IPS-NIHi7 (cell line): ENCODE results near the gene GNPNAT1.
"Not testable (repeated sequence)": the region's sequence is repeated elsewhere in the genome, so short reads cannot be mapped to it uniquely, and the experiment has no call there.

Experiments
- DNase-seq: peaks from one replicate; pipeline ENCODE4 v3.0.0; 2012; ENCODE audit warnings: mixed read lengths; ENCODE audit errors: extremely low spot score

Gene GNPNAT1

DNA sequence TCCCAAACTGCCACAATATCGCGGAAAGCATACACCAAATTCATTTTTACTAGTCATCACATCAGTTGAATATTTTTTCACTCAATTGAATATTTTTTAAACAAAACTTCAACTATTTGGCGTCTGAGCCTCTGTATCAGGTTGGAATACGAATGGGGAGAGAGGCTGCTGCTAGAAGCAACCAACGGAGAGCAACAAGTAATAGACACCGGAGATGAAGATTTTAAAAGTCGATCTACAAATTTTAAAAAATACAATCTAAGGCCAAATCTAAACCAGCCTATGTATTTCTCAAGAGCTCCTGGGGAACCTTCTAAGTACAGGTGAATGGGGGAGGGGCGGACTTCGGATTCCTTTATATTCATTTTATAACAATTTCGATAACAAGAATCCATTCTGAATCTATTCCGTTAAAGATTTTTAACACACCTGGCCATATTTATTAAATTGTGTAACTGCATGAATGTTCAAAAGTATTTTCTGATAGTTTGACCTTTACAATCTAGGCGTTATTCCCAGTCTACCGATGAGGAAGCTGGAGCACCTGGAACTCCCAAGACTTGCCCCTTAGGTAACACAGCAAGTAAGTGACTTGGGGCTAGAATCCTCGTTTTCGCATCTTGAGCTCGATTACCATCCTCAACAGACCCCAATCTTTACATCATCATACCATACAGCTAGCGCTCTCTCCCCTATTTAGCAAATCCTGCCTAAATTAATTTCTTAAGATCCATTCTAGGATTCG, 1.2 kb downstream of the GNPNAT1 start:
- DNase-seq, result peak; percentile 35

DNA sequence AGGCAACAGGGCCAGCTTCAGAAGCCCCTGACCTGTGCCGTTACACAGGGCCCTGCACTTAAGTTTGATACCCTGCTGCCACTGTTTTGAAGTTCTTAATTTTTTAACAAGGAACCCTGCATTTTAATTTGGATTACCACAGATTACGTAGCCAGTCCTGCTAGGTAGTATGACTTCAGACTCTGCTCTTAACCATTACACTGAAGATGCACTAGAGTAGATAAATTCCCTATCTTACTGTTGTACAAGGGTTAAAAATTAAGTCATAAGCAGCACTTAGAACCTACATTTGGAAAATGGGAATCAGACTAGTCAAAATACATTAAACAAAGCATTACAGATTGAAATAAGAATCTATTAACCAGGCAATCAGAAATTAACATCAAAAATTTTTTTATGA, 2.3 kb downstream of the GNPNAT1 start:
- DNase-seq, result no peak

DNA sequence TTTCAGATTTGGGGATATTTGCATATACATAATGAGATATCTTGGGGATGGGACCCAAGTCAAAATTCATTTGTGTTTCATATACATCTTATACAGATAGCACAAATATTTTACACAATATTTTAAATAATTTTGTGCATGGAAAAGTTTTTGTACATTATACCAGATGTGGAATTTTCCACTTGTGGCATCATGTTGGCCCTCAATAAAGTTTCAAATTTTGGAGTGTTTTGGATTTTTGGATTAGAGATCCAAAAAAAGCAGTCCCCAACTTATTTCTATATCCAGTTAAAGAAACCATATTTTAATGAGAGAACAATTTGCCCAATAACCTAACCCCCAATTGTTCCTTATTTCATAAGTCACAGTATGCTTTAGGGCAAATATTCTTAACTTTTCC, 4.5 kb downstream of the GNPNAT1 start:
- no peak for DNase-seq

DNA sequence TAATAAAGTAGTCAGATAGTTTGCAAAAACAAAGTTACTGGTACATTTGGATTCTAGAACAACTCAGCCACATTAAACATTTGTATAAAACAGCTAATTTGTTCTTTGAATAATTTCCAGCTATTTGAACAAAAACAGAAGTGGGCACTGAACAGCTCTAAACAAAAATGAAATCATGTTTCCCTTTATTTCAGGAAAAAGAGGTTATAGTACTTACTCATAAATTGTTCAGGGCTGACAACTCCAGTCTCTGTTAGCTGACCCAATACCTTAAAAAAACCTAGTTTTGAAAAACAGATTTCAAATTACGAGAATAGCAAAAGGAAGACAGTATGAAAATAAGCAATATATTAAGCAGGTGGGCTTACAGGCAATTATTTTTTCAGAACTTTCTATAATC, 8.2 kb downstream of the GNPNAT1 start:
- no peak for DNase-seq

DNA sequence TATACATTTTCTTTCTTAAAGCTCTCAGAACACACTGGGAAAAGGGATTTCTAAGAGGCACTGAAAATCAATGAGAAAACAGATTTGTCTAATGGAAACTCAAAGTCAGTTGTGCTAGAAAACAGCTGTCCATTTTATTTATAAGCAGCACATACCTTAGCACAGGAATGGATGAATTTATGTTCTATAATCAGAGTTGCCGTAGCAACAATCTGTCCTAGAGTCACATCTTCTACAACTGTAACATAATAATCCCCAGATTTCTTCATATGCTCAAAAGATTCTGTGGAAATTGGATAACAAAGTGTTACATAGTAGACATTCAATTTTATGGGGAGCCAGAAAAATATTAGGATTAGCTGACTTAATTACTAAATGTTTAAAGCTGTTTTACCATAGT, 9.8 kb downstream of the GNPNAT1 start:
- no peak for DNase-seq

DNA sequence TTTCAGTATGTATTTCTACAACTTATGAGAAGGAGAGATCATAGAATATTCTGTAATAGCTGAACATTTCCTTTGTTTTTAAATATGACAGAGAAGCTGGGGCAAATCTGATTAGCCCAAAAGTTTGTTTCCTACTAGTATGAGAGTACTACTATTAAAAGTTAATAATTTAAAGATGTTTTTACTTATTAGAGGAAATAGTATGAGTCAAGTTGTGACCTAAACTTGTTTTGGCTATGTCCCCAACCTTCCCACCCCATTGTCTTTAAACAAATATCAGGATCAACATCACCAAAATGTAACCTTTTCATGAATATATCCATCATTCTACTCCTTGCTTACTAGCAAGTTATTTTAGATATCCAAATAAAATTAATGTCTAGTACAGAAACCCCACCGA, 10.5 kb downstream of the GNPNAT1 start:
- no peak for DNase-seq

DNA sequence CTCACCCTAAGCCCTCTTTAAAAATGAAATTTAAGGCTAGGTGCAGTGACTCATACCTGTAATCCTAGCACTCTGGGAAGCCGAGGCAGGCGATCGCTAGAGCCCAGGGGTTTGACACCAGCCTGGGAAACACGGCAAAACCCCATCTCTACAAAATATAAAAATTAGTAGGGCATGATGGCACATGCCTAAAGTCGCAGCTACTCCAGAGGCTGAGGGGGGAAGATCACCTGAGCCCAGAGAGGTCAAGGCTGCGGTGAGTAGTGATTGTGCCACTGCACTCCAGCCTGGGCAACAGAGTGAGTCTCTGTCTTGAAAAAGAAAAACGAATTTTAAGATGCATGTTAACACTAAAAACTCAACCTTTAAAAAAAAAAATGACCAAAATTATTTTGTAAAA, 12.7 kb downstream of the GNPNAT1 start:
- no peak for DNase-seq

DNA sequence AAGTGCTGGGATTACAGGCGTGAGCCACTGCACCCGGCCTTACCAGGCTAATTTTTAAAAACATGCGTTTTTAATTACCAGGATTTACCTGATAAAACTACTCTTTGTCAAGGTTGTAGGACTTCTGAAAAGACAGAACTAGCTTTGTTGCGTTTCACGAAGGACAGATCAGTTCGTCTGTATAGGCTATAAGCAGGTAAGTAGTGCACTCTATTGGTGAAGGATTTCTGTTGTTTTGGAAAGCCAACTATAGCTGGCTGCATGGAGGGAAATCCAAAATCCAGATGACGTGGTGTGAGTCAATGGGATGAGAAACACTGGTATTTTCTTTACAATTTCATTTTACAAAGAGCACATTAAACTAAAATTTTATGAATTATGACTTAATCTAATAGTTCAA, 14.6 kb downstream of the GNPNAT1 start:
- peak; percentile 10 for DNase-seq

DNA sequence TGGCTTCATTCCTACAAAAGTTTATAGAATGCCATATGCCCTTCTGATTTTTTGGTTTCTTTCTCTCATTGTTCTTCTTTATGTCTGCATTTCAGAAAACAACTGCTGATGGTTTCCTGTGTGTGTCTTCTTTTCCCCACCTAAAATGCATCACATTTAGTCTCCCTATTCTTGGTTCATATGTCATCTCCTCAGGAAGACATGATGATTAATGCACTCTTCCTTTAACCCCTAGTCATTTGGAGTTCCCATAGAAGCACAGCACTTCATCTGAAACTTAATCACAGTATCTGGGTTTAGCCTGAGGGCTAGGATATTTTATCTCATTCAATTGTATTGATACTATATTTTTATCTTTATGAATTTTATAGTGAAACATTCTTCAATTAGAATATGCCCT, 21.5 kb downstream of the GNPNAT1 start:
- no peak for DNase-seq

DNA sequence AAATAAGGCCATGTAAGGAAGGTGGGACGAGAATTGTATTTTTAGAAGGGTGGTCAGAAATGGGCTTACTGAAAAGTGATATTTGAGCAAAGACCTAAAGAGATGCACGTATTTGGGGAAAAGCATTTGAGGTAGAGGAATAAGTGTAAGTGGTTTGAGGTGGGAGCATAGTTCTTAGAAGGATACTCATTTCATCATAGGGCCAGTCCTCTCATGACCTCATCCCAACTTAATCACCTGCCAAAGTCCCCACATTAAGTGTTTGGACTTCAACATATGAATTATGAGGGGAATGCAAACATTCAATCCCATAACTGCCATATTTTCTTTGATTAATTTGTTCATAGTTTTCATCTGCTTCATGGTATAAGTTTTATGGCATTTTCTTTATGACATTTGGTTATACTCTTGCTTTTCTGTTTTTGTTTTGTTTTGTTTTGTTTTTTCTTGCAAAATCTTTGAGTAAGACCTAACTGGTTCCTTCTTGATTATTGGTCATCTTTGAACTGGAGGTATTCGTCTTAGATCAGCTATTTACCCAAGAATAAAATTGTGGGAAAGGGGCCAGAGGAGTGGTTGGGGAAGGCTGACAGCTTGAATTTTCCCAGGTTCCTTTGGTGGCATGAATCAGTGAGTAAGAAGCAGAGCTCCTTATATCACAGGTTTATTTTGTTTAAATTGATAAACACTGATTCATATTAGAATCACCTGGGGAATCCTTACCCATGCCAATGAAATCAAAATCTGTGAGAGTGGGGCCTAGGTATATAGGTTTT, 24.2 kb downstream of the GNPNAT1 start:
- DNase-seq, result no peak

DNA sequence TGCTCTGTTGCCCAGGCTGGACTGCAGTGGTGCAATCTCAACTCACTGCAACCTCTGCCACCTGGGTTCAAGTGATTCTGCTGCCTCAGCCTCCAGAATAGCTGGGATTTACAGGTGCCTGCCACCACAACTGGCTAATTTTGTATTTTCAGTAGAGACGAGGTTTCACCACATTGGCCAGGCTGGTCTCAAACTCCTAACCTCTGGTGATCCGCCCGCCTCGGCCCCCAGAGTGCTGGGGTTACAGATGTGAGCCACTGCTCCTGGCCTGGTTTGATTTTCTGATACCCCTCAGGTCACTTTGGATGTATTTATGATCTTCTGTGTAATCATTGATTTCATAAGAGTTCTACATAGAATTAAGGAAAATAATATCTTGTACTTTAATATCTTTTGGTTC, 28.5 kb downstream of the GNPNAT1 start:
- not testable (repeated sequence) for DNase-seq

DNA sequence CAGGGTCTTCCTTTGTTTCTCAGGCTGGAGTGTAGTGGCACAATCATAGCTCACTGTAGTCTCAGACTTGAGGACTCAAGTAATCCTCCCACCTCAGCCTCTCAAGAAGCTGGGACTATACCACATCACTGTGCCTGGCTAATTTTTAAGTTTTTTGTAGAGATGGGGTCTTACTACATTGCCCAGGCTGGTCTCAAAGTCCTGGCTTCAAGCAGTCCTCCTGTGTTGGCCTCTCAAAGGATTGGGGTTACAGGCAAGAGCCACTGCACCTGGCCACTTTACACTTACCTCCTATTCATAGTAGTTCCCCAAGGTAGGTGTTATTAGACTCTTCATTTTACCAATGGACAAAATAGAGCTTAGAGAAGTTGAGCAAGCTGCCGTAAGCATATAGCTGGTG, 32.3 kb downstream of the GNPNAT1 start:
- DNase-seq, result no peak

DNA sequence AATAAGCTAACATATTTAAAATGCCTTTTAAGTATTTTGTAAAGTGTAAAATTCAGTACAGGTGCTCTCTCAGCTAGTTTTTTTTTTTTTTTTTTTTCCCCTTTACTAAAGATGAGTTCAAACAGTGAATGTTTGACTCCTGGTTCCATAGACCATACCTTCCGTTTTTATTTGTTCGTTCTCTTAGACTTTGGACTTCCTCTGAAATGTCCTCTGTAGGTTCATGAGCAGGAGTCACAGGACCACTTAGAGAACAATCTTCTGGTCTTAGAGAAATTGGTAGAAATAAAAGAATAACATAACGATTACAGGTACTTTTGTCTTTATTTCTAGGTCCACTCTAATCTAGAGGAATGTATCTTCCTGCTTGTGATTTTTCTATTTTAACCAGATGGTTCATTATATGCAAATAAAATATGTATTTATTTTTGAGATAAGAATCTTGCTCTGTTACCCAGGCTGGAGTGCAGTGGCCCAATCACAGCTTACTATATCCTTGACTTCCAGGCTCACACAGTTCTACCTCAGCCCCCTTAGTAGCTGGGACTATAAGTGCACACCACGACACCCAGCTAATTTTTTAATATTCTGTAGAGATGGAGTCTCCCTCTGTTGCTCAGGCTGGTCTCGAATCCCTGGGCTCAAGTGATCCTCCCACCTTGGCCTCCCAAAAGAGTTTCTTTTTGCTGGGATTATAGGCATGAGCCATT, 35.6 kb downstream of the GNPNAT1 start:
- DNase-seq, result no peak

DNA sequence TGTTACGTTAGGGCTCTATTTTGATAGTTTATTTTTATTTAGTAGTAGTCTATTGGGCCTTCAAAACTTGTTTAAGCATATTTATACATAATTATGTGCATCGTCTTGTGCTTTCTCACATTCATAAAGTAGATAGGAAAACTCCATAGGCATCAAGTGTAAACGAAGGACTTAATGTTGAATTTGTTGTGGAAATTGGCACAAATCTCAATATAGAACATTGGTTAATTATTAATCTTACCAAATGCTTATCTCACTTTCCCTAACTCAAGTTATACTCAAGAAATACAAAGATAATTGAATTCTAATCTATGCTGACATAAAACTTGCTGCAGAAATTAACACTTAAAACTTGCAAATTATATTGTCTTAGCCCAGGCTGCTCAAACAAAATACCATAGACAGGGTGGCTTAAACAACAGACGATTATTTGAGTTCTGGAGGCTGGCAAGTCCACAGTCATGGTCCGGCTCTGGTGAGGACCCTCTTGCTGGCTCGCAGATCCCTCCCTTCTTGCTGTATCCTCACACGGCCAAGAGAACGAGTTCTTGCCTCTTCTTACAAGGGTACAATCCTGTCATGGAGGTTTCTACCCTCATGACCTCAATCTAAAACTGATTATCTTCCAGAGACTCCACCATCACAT, 42.6 kb downstream of the GNPNAT1 start:
- DNase-seq, result no peak

DNA sequence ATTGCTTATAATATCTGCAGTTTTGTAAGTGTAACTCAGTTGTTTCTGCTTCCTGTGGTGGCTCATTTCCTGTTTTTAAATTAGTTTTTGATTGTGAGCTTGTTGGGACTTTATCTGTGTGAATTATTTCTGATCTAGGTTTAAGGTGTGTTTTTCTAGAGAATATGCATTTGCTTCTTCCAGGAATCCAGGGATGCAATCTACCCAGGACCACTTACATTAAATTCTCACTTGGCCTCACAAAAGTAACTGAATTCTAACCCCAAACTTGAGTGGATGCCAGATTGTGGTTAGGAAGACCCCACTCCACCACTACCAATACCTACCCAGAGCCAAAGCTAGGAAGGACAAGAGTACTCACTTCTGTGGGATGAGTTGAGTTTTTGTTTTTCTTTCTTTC, 49.5 kb downstream of the GNPNAT1 start:
- DNase-seq, result no peak

DNA sequence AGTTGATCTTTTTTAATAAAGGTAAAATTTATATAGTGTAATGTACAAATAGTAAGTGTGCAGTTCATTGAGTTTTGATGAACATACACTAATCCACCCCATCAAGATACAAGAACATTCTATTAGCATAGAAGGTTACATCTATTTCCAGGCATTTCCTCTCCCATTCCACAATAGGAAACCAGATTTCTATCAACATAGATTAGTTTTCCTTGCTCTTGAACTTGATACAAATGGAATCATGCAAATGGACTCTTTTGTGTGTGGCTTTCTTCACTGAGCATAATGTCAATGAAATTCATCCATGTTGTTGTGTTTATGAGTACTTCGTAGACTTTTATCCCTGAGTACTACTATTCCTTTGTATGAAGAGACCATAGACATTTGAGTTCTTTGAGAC, 50.7 kb downstream of the GNPNAT1 start:
- DNase-seq, result no peak

DNA sequence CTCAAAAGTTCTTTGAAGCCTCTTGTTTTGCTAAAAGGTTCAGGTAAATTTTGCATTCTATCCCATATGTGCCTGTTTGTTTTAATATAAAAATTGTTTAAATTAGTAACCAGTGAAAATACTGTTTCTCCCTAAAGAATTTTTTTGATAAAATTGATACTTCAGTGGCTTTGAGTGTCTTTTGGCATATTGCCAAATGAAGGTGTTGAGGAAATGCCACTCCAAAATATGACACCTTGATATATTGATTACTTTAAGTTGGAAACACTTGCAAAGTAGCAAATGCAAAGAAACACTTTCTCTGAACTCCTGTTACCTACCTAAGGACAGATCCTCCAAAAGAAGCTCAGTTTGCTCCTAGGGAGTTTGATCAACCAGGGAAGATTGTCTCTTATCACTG, 53.0 kb downstream of the GNPNAT1 start:
- no peak for DNase-seq

DNA sequence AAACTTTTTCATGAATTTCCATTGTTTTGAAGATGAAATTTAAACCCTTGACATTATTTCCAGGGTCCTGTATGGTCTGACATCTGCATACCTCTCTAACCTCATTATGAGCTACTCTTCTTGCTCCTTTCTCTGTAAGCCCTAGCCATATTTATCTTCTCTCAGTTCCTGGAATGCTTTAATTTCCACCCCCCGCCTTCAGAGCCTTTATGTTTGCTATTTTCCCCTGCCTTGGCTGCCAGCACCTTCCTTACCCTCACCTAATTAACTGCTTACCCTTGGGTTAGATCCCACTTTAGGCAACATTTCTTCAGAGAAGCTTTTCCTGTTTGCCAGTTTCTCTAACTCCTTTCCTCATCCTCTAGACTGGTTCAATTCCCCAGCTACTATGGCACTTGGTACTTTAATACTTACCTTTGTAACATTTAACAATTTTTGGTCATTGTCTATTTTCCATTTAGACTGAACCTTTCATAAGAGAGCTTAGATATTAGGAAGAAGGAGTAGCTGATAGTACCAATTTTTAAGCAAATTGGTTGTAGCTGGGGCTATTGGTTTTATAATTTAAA, 55.4 kb downstream of the GNPNAT1 start:
- DNase-seq, result peak; percentile 14

DNA sequence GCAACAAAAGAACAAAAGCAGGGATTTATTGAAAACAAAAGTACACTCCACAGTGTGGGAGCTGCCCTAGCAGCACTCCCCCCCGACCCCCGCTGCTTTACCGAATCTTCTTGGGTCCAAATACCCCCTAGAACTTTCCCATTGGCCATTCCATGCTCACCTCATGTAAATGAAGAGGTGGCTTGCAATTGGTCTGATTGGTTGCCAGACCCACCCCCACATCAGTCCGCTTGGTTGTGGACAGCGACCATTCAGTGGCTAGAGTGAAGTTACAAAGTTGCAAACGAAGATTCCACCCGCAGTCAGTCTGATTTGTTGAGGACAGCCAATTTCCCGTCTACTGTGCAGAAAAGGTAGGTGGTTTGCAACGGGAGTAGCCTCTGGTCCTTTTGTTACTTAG, 57.6 kb downstream of the GNPNAT1 start:
- peak; percentile 8 for DNase-seq

DNA sequence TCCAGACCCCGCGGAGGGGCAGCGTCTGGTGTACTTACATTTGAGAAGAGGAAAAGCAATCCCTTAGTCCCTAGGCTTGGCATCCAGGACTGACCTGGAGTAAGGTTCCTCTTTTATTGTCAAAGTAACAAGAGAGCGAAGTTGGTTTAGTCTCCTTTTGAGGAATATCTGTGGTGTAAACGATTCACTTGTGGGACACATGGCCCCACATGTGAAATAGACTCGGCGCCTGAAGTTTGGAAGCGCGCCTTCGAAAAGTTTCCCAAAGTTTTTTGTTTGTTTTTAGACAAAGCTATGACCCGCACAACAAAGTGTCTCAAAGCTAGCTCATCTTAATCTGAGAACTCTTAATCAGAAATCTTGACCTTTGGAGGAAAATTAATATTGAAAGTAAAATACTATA, 60.7 kb downstream of the GNPNAT1 start:
- no peak for DNase-seq

DNA sequence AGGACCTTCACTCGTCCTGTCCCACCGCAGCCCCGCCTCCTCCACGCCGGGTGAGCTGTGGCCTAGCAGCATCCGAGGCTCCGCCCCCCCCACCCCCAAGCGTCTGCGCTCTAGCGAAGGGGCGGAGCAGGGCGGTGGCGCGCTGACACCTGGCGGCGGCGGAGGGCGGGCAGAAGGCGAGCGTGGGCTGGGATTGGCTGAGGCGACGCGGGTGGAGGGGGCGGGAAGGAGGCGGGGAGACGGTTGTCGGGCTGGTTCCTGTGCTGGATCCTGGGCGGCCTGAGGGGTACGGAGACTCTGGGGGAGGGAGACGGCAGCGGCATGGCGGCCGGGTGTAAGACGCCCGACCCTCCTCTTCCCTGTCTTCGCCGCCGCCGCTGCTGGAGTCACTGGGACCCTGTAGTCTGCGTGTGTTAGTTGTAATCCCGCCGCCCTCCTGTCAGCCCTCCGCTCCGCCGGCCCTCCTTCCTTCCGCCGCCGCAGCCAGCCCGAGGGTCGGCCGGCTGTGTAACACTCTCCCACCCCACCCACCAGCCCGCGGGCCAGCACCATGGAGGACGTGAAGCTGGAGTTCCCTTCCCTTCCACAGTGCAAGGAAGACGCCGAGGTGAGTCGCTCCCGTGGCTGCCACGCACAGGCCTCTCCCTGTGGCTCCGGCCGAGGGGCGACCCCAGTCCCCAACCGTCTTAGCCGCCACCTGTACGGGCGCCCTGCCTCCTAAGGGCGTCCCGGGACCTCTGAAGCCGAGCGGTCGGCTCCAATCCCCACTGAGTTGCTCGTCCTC, 61.3 kb downstream of the GNPNAT1 start, which contains the start of gene STYX:
Gene STYX, plus strand, starts transcription at position 242 of the 784 bp plus-strand sequence. Its CDS starts 309 bp downstream, at position 551.
- DNase-seq, result peak; percentile 95
